Natural killer cell (primary cell): ENCODE data around the gene XXYLT1. TPM values are rescaled to one million over a fixed set of nuclear protein-coding genes. Genes with fewer than 3 reads are reported as not detected.

ENCODE experiments used
- ATAC-seq, 3 donors: fragments of 150-1000 bp in 2 of 3; fragments of 200-7000 bp in 1 of 3; cut with Tn5 transposase; 1 replicate in 1 of 3; 2 replicates in 2 of 3; pipeline ENCODE4 v1.10.0; 2021; ENCODE audit warnings: mild to moderate bottlenecking in 2 of 3, moderate library complexity in 2 of 3
- DNase-seq, 2 donors: peaks; one replicate each; pipeline versions ENCODE4 v3.0.0 to v3.0.0-alpha.2; 2013 to 2021; ENCODE audit warnings: mixed read lengths in 1 of 2
- H3K27ac ChIP-seq: one replicate; pipeline ENCODE4 v1.5.1; 2013; ENCODE audit warnings: mild to moderate bottlenecking, low read length
- H3K27me3 ChIP-seq: one replicate; pipeline ENCODE4 v1.6.1; 2013; ENCODE audit warnings: low read length; ENCODE audit not compliant: control insufficient read depth, insufficient read depth
- H3K36me3 ChIP-seq: one replicate; pipeline ENCODE4 v1.6.1; 2013; ENCODE audit warnings: low read length; ENCODE audit not compliant: control insufficient read depth, insufficient read depth
- H3K4me1 ChIP-seq: one replicate; pipeline ENCODE4 v1.6.1; 2013; ENCODE audit warnings: low read length; ENCODE audit not compliant: control insufficient read depth, insufficient read depth
- H3K4me3 ChIP-seq: one replicate; pipeline ENCODE4 v1.5.1; 2013; ENCODE audit warnings: low read length
- H3K9me3 ChIP-seq: one replicate; pipeline ENCODE4 v1.6.1; 2013; ENCODE audit warnings: low read length; ENCODE audit not compliant: control insufficient read depth, insufficient read depth
- H3K27ac Mint-ChIP-seq, 2 donors: one replicate each; pipeline ENCODE4 v1.8.0; 2022; ENCODE audit warnings: mild to moderate bottlenecking in 2 of 2, mixed read lengths in 2 of 2, moderate library complexity in 1 of 2
- H3K27me3 Mint-ChIP-seq, 2 donors: one replicate each; pipeline ENCODE4 v1.8.0; 2022; ENCODE audit warnings: low read depth in 2 of 2, mixed read lengths in 2 of 2
- H3K36me3 Mint-ChIP-seq: one replicate; pipeline ENCODE4 v1.8.0; 2022; ENCODE audit warnings: mixed read lengths
- H3K4me1 Mint-ChIP-seq, 2 donors: one replicate each; pipeline ENCODE4 v1.8.0; 2022; ENCODE audit warnings: mixed read lengths in 2 of 2
- H3K4me3 Mint-ChIP-seq: one replicate; pipeline ENCODE4 v1.8.0; 2022; ENCODE audit warnings: mild to moderate bottlenecking, moderate library complexity, mixed read lengths
- H3K9me3 Mint-ChIP-seq, 2 donors: one replicate each; pipeline ENCODE4 v1.8.0; 2022; ENCODE audit warnings: mixed read lengths in 2 of 2
- WGBS: methylation state at CpG from one replicate; pipeline ENCODE4 v1.1.7; 2013; ENCODE audit warnings: missing lambda C conversion rate; ENCODE audit not compliant: insufficient coverage; 5-methylcytosine and 5-hydroxymethylcytosine counted together
- intact Hi-C: fragments of 100-400 bp; cut with micrococcal nuclease; formaldehyde crosslinking; loops from one replicate; pipeline ENCODE4 v1.14.2; 2022
- total RNA-seq, 4 donors: library from RNA; stranded (reverse); fragments of 120-200 nt in 1 of 4; gene quantifications; one replicate each; pipeline versions ENCODE4 v1.2.3 to v1.2.4, GENCODE V29; 2013 to 2022
- TF ChIP-seq, protein P1 (sequence below): fragments of 200-600 bp; IDR thresholded peaks from one replicate; pipeline ENCODE4 v1.8.0; 2022; ENCODE audit warnings: antibody characterized with exemption

Gene XXYLT1
- total RNA-seq, 3 donors from 2014 or later (not counting 1 experiment from before 2014, with no cell fraction given), result 8.7 to 13.6 (median 10.2) TPM

DNA sequence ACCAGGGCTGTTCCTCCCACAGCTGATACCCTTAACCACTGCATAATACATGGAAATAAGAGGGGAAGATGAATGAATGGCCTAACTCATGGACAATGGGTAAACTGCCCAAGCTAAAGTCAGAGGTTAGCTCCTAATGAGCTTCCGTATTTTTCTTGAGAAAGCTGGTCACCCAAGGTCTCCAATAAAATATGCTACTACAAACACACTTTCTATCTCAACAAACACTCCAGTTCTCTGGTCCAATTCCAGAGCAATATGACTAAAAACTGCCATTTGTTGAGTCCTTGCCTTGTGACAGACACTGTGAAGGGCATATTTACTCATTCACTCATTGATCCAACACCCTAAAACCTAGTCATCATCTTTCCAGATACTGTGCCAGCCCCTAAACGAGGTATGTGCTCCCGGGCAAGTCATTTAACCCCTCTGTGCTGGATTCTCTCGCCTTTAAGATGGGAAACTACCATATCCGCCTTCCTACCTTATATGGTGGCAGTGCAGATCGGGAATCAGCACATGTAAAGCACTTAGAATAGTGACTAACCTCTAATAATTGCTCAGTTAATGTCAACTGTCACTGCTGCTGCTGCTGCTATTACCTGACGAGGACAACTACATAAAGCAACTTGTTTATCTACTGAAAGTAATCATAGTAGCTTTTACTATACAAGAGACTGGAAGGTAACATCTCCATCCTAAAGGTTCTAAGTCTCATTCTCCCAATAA lies 89.1 kb downstream of the XXYLT1 start:
- Histone ChIP-seq H3K4me1 (peaks cover 12% of the 10 kb centered on the region), H3K36me3 (no peaks in the 10 kb centered on the region), H3K4me3 (no peak overlapping the region), H3K27ac (no peak overlapping the region), H3K9me3 (no peaks in the 10 kb centered on the region), H3K27me3 (no peaks in the 10 kb centered on the region)
- Mint-ChIP-seq H3K27me3 (no peaks in the 10 kb centered on the region), H3K9me3 (no peaks in the 10 kb centered on the region), H3K4me3 (no peak overlapping the region), H3K36me3 (no peaks in the 10 kb centered on the region), H3K4me1 (peaks cover 31 to 35% of the 10 kb centered on the region in 2 donors), H3K27ac (no peak overlapping the region)
- DNase-seq (no peak), ATAC-seq (no peak)
- WGBS, result 94% methylated on average over 7 of the region's 7 CpGs
- TF ChIP-seq, protein P1, sequence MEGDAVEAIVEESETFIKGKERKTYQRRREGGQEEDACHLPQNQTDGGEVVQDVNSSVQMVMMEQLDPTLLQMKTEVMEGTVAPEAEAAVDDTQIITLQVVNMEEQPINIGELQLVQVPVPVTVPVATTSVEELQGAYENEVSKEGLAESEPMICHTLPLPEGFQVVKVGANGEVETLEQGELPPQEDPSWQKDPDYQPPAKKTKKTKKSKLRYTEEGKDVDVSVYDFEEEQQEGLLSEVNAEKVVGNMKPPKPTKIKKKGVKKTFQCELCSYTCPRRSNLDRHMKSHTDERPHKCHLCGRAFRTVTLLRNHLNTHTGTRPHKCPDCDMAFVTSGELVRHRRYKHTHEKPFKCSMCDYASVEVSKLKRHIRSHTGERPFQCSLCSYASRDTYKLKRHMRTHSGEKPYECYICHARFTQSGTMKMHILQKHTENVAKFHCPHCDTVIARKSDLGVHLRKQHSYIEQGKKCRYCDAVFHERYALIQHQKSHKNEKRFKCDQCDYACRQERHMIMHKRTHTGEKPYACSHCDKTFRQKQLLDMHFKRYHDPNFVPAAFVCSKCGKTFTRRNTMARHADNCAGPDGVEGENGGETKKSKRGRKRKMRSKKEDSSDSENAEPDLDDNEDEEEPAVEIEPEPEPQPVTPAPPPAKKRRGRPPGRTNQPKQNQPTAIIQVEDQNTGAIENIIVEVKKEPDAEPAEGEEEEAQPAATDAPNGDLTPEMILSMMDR, result no peak
- intact Hi-C loops, result no loop called here

DNA sequence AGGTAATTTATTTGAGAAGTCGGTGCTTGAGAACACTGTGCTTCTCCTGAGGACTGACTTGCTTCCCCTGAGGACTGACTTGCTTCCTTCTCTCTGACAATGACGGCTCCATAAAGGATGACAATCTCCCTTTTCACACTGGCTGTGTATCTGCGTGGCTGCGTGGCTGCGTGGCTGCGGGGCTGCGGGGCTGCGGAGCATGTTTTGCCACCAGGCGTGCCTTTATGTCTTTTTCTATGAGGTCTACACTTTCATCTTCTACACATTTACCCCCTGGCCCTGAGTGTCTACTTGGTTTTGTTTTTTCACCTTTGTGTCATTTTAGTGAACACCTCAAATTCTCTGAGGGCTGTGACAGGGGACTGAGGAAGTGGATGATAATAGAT lies 89.9 kb downstream of the XXYLT1 start:
- no peak overlapping the region for H3K27ac ChIP-seq
- TF ChIP-seq, protein P1, result no peak
- Mint-ChIP-seq H3K4me3 (no peak overlapping the region), H3K27me3 (no peaks in the 10 kb centered on the region), H3K4me1 (peaks cover 25 to 29% of the 10 kb centered on the region in 2 donors), H3K9me3 (no peaks in the 10 kb centered on the region), H3K36me3 (no peaks in the 10 kb centered on the region), H3K27ac (no peak overlapping the region)
- ATAC-seq (no peak), DNase-seq (no peak)
- H3K36me3 ChIP-seq, result no peaks in the 10 kb centered on the region
- intact Hi-C loops, result no loop called here
- no peaks in the 10 kb centered on the region for H3K27me3 ChIP-seq
- no peak overlapping the region for H3K4me3 ChIP-seq
- WGBS, result 89% methylated on average over 9 of the region's 9 CpGs
- no peaks in the 10 kb centered on the region for H3K9me3 ChIP-seq
- H3K4me1 ChIP-seq, result peaks cover 7% of the 10 kb centered on the region

DNA sequence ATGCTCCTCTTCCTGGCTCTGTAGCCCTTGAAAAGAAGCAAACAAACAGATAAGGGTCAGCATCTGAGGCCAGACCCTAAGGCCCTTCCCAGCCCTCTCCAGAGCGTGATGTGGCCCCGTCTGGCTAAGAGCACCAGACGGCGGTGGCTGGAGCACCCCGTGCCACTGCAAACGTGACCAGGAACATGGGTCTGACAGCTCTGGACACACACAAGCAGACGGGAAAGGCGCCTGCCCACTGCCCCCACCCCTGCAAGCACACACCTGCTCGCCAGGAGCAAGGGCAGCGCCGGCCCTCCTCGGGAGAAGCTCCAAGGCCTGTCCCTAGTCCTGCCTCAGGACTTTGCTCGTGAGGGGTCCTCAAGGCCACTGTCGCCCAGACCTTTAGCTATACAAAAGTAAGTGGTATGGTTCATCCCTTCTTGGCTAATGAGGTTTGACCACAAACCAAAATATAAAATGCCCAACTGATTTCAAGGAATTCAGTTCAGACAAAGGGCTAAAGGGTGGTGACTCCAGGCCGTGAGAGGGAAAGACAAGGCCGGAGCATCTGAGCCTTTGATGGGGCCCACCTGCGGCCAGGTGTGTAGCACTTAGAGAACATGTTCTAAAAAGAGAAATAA lies 90.4 kb downstream of the XXYLT1 start:
- H3K4me3 Mint-ChIP-seq, result no peak overlapping the region
- ATAC-seq (no peak), DNase-seq (no peak)
- H3K27ac Mint-ChIP-seq, result no peak overlapping the region
- Histone ChIP-seq H3K9me3 (no peaks in the 10 kb centered on the region), H3K4me3 (no peak overlapping the region), H3K36me3 (no peaks in the 10 kb centered on the region), H3K27me3 (no peaks in the 10 kb centered on the region), H3K4me1 (peaks cover 2% of the 10 kb centered on the region), H3K27ac (no peak overlapping the region)
- peaks cover 19 to 24% of the 10 kb centered on the region in 2 donors for H3K4me1 Mint-ChIP-seq
- 82% methylated on average over 15 of the region's 17 CpGs for WGBS
- no peaks in the 10 kb centered on the region for H3K9me3 Mint-ChIP-seq
- intact Hi-C loops, result no loop called here
- TF ChIP-seq, protein P1, result no peak
- H3K27me3 Mint-ChIP-seq, result no peaks in the 10 kb centered on the region
- H3K36me3 Mint-ChIP-seq, result no peaks in the 10 kb centered on the region
